HG03108 (cell line): Measurements from ENCODE around the gene DGKB.
"Not testable (repeated sequence)": the region's sequence is repeated elsewhere in the genome, so short reads cannot be mapped to it uniquely, and the experiment has no call there.

Source experiments
- ATAC-seq: cut with Tn5 transposase; IDR thresholded peaks from one replicate; pipeline ENCODE4 v1.9.1; 2021; ENCODE audit warnings: moderate library complexity; ENCODE audit not compliant: unreplicated experiment

Gene DGKB

GRCh38 chr7:14487701-14488395, 414.7 kb downstream of the DGKB start:
- no peak for ATAC-seq

DNA sequence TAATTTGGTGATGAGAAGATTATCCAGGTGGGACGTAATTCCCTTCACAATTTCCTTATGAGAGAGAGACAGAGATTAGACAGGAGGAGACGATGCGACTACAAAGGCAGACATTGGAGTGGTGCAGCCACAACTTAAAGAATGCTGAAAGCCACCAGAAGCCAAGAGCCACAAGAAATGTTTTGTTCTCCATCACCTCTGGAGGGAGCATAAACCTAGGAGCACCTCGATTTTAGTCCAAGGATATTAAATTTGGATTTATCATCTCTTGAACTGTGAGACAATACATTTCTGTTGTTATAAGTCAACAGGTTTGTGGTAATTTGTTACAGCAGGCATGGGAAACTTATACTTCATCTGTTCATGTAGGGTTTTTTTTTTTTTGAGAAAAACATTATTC, 418.9 kb downstream of the DGKB start:
- ATAC-seq, result no peak

- no peak for ATAC-seq
Measured at GRCh38 chr7:14480281-14480680, 422.3 kb downstream of the DGKB start.

- ATAC-seq, result no peak
Measured at GRCh38 chr7:14478834-14479510, 423.6 kb downstream of the DGKB start.

DNA sequence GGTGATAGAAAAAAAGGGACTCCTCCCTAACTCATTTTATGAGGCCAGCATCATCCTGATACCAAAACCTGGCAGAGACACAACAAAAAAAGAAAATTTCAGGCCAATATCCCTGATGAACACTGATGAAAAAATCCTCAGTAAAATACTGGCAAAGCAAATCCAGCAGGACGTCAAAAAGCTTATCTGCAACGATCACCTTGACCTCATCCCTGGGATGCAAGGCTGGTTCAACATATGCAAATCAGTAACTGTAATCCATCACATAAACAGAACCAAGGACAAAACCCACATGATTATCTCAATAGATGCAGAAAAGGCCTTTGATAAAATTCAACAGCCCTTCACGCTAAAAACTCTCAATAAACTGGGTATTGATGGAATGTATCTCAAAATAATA, 440.8 kb downstream of the DGKB start:
- ATAC-seq, result not testable (repeated sequence)

DNA sequence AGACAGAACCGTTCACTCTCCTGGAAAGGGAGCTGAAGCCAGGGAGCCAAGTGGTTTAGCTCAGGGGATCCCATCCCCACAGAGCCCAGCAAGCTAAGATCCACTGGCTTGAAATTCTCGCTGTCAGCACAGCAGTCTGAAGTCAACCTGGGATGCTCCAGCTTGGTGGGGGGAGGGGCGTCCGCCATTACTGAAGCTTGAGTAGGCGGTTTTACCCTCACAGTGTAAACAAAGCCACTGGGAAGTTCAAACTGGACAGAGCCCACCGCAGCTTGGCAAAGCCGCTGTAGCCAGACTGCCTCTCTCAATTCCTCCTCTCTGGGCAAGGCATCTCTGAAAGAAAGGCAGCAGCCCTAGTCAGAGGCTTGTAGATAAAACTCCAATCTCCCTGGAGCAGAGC, 443.7 kb downstream of the DGKB start:
- ATAC-seq, result not testable (repeated sequence)

- no peak for ATAC-seq
Measured at GRCh38 chr7:14457568-14458453, 444.7 kb downstream of the DGKB start.

GRCh38 chr7:14449291-14449690, 453.3 kb downstream of the DGKB start:
- no peak for ATAC-seq

DNA sequence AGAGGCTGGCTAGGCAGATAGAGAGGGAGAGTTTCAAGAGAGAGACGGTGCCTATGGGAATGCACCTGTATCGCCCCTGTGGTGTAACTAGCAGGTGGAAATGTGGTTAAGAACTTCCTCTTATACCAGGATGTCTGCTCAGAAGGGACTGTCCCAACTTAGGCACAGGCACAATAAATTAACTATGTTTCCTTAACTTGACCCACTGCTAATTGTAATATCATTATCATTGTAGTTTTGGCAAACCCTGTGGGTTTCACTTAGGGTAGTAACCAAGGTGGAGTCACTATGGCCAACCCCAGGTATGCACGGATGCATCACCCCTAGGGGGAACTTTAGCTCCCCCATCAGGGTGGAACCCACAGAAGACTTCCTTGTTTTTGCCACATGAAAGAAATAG, 455.7 kb downstream of the DGKB start:
- no peak for ATAC-seq

DNA sequence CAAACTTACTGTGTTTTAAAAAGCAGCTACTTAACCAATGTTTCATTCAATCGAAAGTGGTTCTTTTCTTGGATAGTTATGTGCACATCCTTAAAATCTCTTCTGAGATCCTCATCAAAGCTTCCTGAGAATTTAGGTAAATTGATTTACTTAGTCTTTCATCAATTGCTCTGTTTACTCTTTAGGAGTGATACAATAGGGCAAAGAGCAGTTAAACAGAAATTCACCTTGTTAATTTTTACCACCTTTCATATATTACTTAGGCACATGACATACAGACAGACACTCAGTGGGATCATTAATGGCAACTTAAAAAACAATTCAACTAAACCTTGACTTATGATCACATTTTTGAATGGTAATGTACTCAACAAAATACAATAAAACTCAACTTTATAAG, 456.3 kb downstream of the DGKB start:
- ATAC-seq, result no peak

DNA sequence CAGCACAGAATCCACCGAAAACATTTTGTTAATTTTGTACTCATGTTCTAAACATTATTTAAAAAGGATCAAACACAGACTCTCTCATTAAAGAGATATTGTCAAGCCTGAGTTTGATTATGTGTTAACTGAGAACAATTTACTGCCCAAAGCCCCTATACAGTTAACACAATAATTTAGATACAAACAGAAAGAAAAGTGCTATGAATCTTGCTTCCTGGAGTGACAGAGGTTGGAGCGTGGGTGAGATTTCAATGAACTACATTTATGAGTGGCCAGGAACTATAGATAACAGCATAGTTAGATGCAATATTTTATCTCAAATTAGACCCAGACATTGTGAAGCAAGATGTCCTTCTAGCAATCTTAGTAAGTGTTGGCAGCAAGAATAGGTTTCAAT, 464.2 kb downstream of the DGKB start:
- ATAC-seq, result no peak

DNA sequence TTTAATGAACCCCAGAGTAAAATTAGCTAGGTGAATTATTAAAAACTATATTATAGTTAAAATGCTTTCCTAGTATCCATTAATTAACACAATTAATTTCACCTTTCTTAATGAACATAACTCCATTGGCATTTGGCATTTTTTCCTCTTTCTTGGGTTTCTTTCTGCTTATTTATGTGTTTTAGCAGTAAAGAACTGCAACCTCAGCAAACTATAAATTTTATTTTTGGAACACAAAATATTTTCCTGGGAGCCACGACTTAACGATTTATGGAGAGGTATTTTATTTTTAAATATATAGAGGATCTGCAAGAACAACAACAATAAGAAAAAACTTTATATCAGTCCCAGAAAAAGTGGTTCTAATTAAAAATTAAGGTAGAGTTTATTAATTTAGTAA, 465.7 kb downstream of the DGKB start:
- ATAC-seq, result no peak

GRCh38 chr7:14432924-14433323, 469.6 kb downstream of the DGKB start:
- no peak for ATAC-seq

GRCh38 chr7:14430926-14431325, 471.6 kb downstream of the DGKB start:
- no peak for ATAC-seq

DNA sequence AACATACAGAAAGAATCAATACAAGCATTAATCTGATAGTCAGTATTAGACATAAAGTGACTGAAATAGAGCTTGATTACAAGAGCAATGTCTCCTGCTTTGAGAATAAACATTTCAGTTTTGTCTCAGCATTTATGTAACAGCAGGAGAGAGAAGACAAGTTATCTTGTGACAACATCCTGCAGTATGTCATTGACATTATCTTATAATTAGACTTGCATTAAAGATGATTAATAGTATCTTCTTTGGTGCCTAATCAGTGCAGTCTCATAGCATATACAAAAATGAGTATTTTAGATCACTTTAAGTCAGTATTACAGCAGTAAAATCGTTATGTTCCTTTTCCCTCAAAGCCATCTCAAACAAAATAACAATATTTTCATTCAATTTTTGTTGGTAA, 477.0 kb downstream of the DGKB start:
- no peak for ATAC-seq

- no peak for ATAC-seq
Measured at GRCh38 chr7:14424675-14425074, 477.9 kb downstream of the DGKB start.

GRCh38 chr7:14420768-14421167, 481.8 kb downstream of the DGKB start:
- no peak for ATAC-seq

DNA sequence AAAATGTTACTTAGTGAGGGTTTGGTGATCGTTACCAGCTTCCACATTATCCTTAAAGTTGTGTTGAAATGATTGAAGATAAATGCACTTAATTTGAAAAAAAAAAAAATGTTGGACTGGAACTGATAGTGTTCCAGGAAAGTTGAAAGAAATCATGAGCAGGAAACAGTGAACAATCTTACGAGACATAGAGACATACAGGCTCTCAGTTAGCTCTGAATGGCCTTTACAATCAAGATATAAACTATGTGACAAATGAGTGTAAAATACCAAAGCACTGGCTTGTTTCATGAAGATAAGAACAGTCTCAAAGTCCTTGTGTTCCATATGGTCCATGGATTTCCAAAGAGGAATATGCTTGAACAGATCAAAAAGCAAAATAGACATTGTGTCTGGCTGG, 483.0 kb downstream of the DGKB start:
- no peak for ATAC-seq

DNA sequence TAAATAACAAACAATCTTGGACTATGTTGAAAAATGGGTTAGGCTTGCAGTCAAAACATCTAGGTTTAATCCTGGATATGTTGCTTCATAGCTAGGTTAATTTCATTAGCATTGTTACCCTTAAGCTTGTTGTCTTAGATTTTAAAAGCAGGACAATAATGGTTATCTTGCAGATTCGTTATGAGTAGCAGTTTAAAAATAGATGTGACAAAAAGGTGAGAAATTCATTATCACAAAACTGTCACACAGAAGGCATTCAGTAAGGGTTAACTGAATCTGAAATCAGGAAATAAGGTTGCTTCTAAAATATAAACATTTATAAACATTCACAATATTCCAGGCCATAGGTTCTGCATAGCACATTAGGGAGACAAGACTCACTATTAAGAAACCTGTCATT, 483.9 kb downstream of the DGKB start:
- ATAC-seq, result no peak

- ATAC-seq, result no peak
Measured at GRCh38 chr7:14414274-14414986, 488.1 kb downstream of the DGKB start.
